H1 (cell line): ENCODE results near the gene PRKAR2A. TPM values are rescaled to one million over a fixed set of nuclear protein-coding genes. Genes with fewer than 3 reads are reported as not detected.
A peak's percentile ranks its signal among the peaks of the same experiment; 100 is the strongest.

Experiments used
- CTCF ChIA-PET: fragments of 300-600 bp; sonication (Branson Sonifier 250); formaldehyde crosslinking; loops from one replicate; lab custom pipeline; 2021; ENCODE audit not compliant: partially characterized antibody; lab: Charles Lee
- POLR2A ChIA-PET: fragments of 300-600 bp; sonication (Branson Sonifier 250); formaldehyde crosslinking; loops from one replicate; lab custom pipeline; 2021; ENCODE audit warnings: inconsistent platforms; ENCODE audit not compliant: partially characterized antibody; lab: Charles Lee
- DNase-seq, 2 experiments: peaks; one replicate each; pipeline versions ENCODE4 v3.0.0 to v3.0.0-alpha.2; 2010 to 2022; ENCODE audit warnings: low spot score in 2 of 2, low read depth in 1 of 2, mixed read lengths in 1 of 2
- FAIRE-seq: peaks from 2 replicates; lab custom pipeline; 2011; peaks lifted over from hg19 to GRCh38; lab: Jason Lieb, UNC
- H2AFZ ChIP-seq: 2 replicates; pipeline ENCODE4 v1.8.1; 2012; ENCODE audit warnings: low read length, inconsistent platforms
- H2AK5ac ChIP-seq: 2 replicates; pipeline ENCODE4 v1.6.1; 2013; ENCODE audit warnings: low read depth, low read length
- H2BK120ac ChIP-seq: replicated peaks from 2 replicates; pipeline ENCODE3; 2013; ENCODE audit warnings: low read depth, low read length, inconsistent platforms
- H2BK12ac ChIP-seq: 2 replicates; pipeline ENCODE4 v1.6.1; 2013; ENCODE audit warnings: low read depth, low read length
- H2BK15ac ChIP-seq: 2 replicates; pipeline ENCODE4 v1.6.1; 2013; ENCODE audit warnings: low read length
- H2BK20ac ChIP-seq: 2 replicates; pipeline ENCODE4 v1.6.1; 2013; ENCODE audit warnings: low read length
- H2BK5ac ChIP-seq: 2 replicates; pipeline ENCODE4 v1.6.1; 2013; ENCODE audit warnings: low read depth, low read length
- H3K14ac ChIP-seq: 2 replicates; pipeline ENCODE4 v1.6.1; 2013; ENCODE audit warnings: inconsistent platforms; ENCODE audit not compliant: insufficient read length
- H3K18ac ChIP-seq: 2 replicates; pipeline ENCODE4 v1.6.1; 2013; ENCODE audit warnings: low read length; ENCODE audit errors: extremely low read depth
- H3K23ac ChIP-seq: 2 replicates; pipeline ENCODE4 v1.6.1; 2013; ENCODE audit warnings: inconsistent platforms; ENCODE audit not compliant: insufficient read length
- H3K23me2 ChIP-seq: 2 replicates; pipeline ENCODE4 v1.6.1; 2013; ENCODE audit warnings: low read depth, low read length
- H3K27ac ChIP-seq: 2 replicates; pipeline ENCODE4 v1.6.1; 2011; ENCODE audit warnings: low read depth, low read length, inconsistent platforms
- H3K27me3 ChIP-seq, 4 experiments: replicated peaks in 1 of 4; 1 replicate in 1 of 4; 2 replicates in 3 of 4; pipeline versions ENCODE4 v1.6.1 to v1.8.1; 2011 to 2013; ENCODE audit warnings: low read length in 3 of 4, mild to moderate bottlenecking in 3 of 4, inconsistent platforms in 2 of 4, mixed read lengths in 2 of 4, moderate library complexity in 1 of 4; ENCODE audit not compliant: control insufficient read depth in 3 of 4, insufficient read depth in 3 of 4; ENCODE audit errors: extremely low read depth in 1 of 4
- H3K36me3 ChIP-seq, 4 experiments: 2 replicates each; pipeline versions ENCODE4 v1.6.1 to v1.8.1; 2011 to 2013; ENCODE audit warnings: mild to moderate bottlenecking in 4 of 4, low read length in 3 of 4, moderate library complexity in 2 of 4, control low read depth in 1 of 4, inconsistent platforms in 1 of 4; ENCODE audit not compliant: insufficient read depth in 4 of 4, control insufficient read depth in 2 of 4
- H3K4ac ChIP-seq: replicated peaks from 2 replicates; pipeline ENCODE3; 2013; ENCODE audit warnings: low read length, low read depth, mixed read lengths, inconsistent platforms; ENCODE audit not compliant: insufficient read length
- H3K4me1 ChIP-seq, 4 experiments: replicated peaks in 1 of 4; 1 replicate in 1 of 4; 2 replicates in 3 of 4; pipeline versions ENCODE4 v1.6.1 to v1.8.1; 2011 to 2013; ENCODE audit warnings: low read length in 3 of 4, inconsistent platforms in 2 of 4, mixed read lengths in 1 of 4; ENCODE audit not compliant: insufficient read depth in 4 of 4, control insufficient read depth in 3 of 4
- H3K4me2 ChIP-seq, 2 experiments: 2 replicates each; pipeline versions ENCODE4 v1.6.1 to v1.8.1; 2011 to 2013; ENCODE audit warnings: low read depth in 2 of 2, low read length in 2 of 2, control low read depth in 1 of 2, inconsistent platforms in 1 of 2, mild to moderate bottlenecking in 1 of 2; ENCODE audit not compliant: insufficient read depth in 1 of 2
- H3K4me3 ChIP-seq, 4 experiments: fragments of 200-600, 300-600 bp in 1 of 4; sonication (generic), shearing (Covaris generic), sonication (Bioruptor Twin) in 1 of 4; 2 replicates each; pipeline versions ENCODE4 v1.5.1 to v1.8.1; 2011 to 2016; ENCODE audit warnings: low read length in 4 of 4, low read depth in 3 of 4, control low read depth in 2 of 4, inconsistent platforms in 2 of 4, mild to moderate bottlenecking in 2 of 4, mixed read lengths in 1 of 4, moderate library complexity in 1 of 4; ENCODE audit not compliant: insufficient read depth in 2 of 4; ENCODE audit errors: extremely low read depth in 1 of 4
- H3K56ac ChIP-seq: replicated peaks from 2 replicates; pipeline ENCODE3; 2013; ENCODE audit warnings: low read depth, mild to moderate bottlenecking, mixed read lengths, low read length, inconsistent platforms; ENCODE audit not compliant: insufficient read length
- H3K79me1 ChIP-seq: 2 replicates; pipeline ENCODE4 v1.6.1; 2013; ENCODE audit warnings: low read depth, low read length, control low read depth
- H3K79me2 ChIP-seq, 2 experiments: 2 replicates each; pipeline versions ENCODE4 v1.6.1 to v1.8.1; 2012 to 2013; ENCODE audit warnings: low read length in 2 of 2, mild to moderate bottlenecking in 2 of 2, inconsistent platforms in 1 of 2; ENCODE audit not compliant: insufficient read depth in 2 of 2, control insufficient read depth in 1 of 2
- H3K9ac ChIP-seq, 4 experiments: replicated peaks in 1 of 4; 1 replicate in 1 of 4; 2 replicates in 3 of 4; pipeline versions ENCODE4 v1.6.1 to v1.8.1; 2011 to 2013; ENCODE audit warnings: low read depth in 3 of 4, low read length in 3 of 4, control low read depth in 2 of 4, mild to moderate bottlenecking in 2 of 4, moderate library complexity in 2 of 4, inconsistent platforms in 1 of 4; ENCODE audit errors: extremely low read depth in 1 of 4
- H3K9me3 ChIP-seq, 2 experiments: 2 replicates each; pipeline versions ENCODE4 v1.6.1 to v1.8.1; 2012 to 2013; ENCODE audit warnings: mild to moderate bottlenecking in 2 of 2, moderate library complexity in 2 of 2, control low read depth in 1 of 2, inconsistent platforms in 1 of 2, low read depth in 1 of 2, low read length in 1 of 2, mixed read lengths in 1 of 2; ENCODE audit not compliant: insufficient read depth in 2 of 2
- H4K20me1 ChIP-seq, 2 experiments: replicated peaks in 1 of 2; 2 replicates each; pipeline versions ENCODE3 to v1.8.1; 2011 to 2013; ENCODE audit warnings: inconsistent platforms in 2 of 2, low read length in 2 of 2, mild to moderate bottlenecking in 1 of 2; ENCODE audit not compliant: insufficient read depth in 2 of 2, control insufficient read depth in 1 of 2
- H4K5ac ChIP-seq: 2 replicates; pipeline ENCODE4 v1.6.1; 2013; ENCODE audit warnings: low read length, low read depth, mixed read lengths, inconsistent platforms; ENCODE audit not compliant: insufficient read length
- H4K8ac ChIP-seq: 2 replicates; pipeline ENCODE4 v1.8.0; 2013; ENCODE audit warnings: mild to moderate bottlenecking, moderate library complexity, low read length, inconsistent platforms; ENCODE audit not compliant: insufficient read depth; ENCODE audit errors: extremely low read depth
- H4K91ac ChIP-seq: replicated peaks from 2 replicates; pipeline ENCODE3; 2013; ENCODE audit warnings: low read length, mixed read lengths, inconsistent platforms; ENCODE audit not compliant: insufficient read length
- BRCA1 ChIP-seq: IDR thresholded peaks from 2 replicates; pipeline ENCODE4 v1.6.1; 2012; ENCODE audit warnings: low read depth, low read length, improper control_type of control experiment
- KDM1A ChIP-seq: fragments of 200-600, 300-600 bp; sonication (generic); IDR thresholded peaks from 2 replicates; pipeline ENCODE4 v1.7.1; 2016; ENCODE audit warnings: mild to moderate bottlenecking, low read length, borderline replicate concordance
- NRF1 ChIP-seq: IDR thresholded peaks from 2 replicates; pipeline ENCODE4 v1.6.1; 2011; ENCODE audit warnings: mild to moderate bottlenecking, low read depth, low read length, improper control_type of control experiment
- WGBS, 2 experiments: shearing (Covaris generic) in 1 of 2; methylation state at CpG; one replicate each; pipeline versions ENCODE4 v1.1.6 to v1.1.7; 2013 to 2015; ENCODE audit warnings: low lambda C conversion rate in 2 of 2, mixed read lengths in 2 of 2, inconsistent platforms in 1 of 2, low coverage in 1 of 2, missing lambda C conversion rate in 1 of 2; ENCODE audit not compliant: insufficient replicate concordance in 2 of 2, insufficient coverage in 1 of 2, insufficient read length in 1 of 2; ENCODE audit errors: extremely low coverage in 1 of 2, missing lambda C conversion rate in 1 of 2; 5-methylcytosine and 5-hydroxymethylcytosine counted together
- polyA plus RNA-seq, 7 experiments: library from polyadenylated mRNA; depleted of rRNA in 3 of 7; stranded (reverse) in 5 of 7; unstranded in 2 of 7; fragments of >200 nt in 5 of 7; fragments of 200-250 nt in 2 of 7; gene quantifications; 1 replicate in 5 of 7; 2 replicates in 1 of 7; 4 replicates in 1 of 7; pipeline versions ENCODE4 v1.2.1 to v1.2.3, GENCODE V29; 2011 to 2013; ENCODE audit warnings: missing spikeins in 2 of 7, mixed read lengths in 2 of 7
- total RNA-seq: library from RNA; stranded (reverse); fragmentation: NEBNext Ultra II Directional; extraction: Animal tissue kit (Norgen Biotek cat#: 25700); gene quantifications from 2 replicates; pipeline ENCODE4 v1.2.1, GENCODE V29; 2021

Gene PRKAR2A
- total and polyA plus RNA-seq, 2 of the 8 experiments (the other 6 are each of a cell fraction or from before 2014, with no cell fraction given) = 6.3 to 42.4 TPM

DNA sequence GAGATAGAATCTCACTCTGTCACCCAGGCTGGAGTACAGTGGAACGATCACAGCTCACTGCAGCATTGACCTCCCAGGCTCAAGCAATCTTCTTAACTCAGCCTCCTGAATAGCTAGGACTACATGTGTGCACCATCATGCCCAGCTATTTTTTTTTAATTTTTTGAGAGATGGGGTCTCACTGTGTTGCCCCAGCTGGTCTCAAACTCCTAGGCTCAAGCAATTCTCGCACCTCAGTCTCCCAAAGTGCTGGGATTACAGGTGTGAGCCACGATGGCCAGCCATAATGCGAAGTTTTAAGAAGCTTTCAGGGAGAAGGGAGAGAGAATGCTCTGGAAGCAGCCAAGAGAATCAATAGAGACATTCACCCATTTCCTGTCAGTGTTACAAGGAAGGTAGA lies 42.7 kb downstream of the PRKAR2A start:
- TF ChIP-seq BRCA1 (no peak), NRF1 (no peak), KDM1A (0 out of 2 replicates have a peak, but pooled peaks have one; percentile 16)
- no peak overlapping the region for H3K14ac ChIP-seq
- ChIA-PET POLR2A (interaction anchor here (1.0 kb wide), 1 partner anchor 22 kb away, joined by 4 read pairs; no protein-coding TSS in a partner anchor), CTCF (interaction anchor here (0.9 kb wide), 2 partner anchors 14 to 148 kb away, joined by 3 read pairs; no protein-coding TSS in a partner anchor)
- no peak overlapping the region for H2BK15ac ChIP-seq
- H2BK20ac ChIP-seq = no peak overlapping the region
- H3K27ac ChIP-seq = no peak overlapping the region
- no peak overlapping the region for H3K9ac ChIP-seq
- no peak overlapping the region for H2BK5ac ChIP-seq
- H3K18ac ChIP-seq = no peak overlapping the region
- H3K36me3 ChIP-seq = no peaks in the 10 kb centered on the region
- no peaks in the 10 kb centered on the region; the same call in 1 of the 2 replicates for H3K79me1 ChIP-seq
- H3K79me2 ChIP-seq = no peaks in the 10 kb centered on the region
- no peak overlapping the region for H4K91ac ChIP-seq
- 80% methylated on average over 4 of the region's 4 CpGs; no CpG with 5 or more reads in 1 of the 2 experiments for WGBS, 2 experiments
- no peak overlapping the region for H2BK120ac ChIP-seq
- no peak overlapping the region for H2AK5ac ChIP-seq
- H3K4ac ChIP-seq = no peak overlapping the region
- H4K8ac ChIP-seq = no peak overlapping the region
- DNase-seq (no peak), FAIRE-seq (no peak)
- no peaks in the 10 kb centered on the region for H3K9me3 ChIP-seq
- H3K56ac ChIP-seq = no peak overlapping the region
- no peak overlapping the region for H3K4me2 ChIP-seq
- H2AFZ ChIP-seq = no peak overlapping the region
- H3K27me3 ChIP-seq = no peaks in the 10 kb centered on the region
- peaks cover 1% of the 10 kb centered on the region; the same call in 1 of the 2 replicates for H3K23me2 ChIP-seq
- H3K4me1 ChIP-seq = no peaks in the 10 kb centered on the region
- H2BK12ac ChIP-seq = no peak overlapping the region
- no peaks in the 10 kb centered on the region for H4K20me1 ChIP-seq
- H3K4me3 ChIP-seq = no peak overlapping the region
- no peak overlapping the region for H4K5ac ChIP-seq
- H3K23ac ChIP-seq = no peak overlapping the region
